Renal cortex interstitium (tissue), 11 donors: ENCODE measurements around the gene ADAMTS4. TPM values are rescaled to one million over a fixed set of nuclear protein-coding genes. Genes with fewer than 3 reads are reported as not detected.

Experiments used
- DNase-seq, 11 donors: peaks; one replicate each; pipeline ENCODE4 v3.0.0-alpha.2; 2013; ENCODE audit warnings: low read depth in 9 of 11, low spot score in 4 of 11; ENCODE audit errors: extremely low read depth in 1 of 11
- polyA plus RNA-seq, 3 donors: library from polyadenylated mRNA; unstranded; fragments of 120-200 nt; gene quantifications; one replicate each; pipeline ENCODE4 v1.2.1, GENCODE V29; 2013; ENCODE audit not compliant: insufficient read length in 3 of 3

ADAMTS4 gene
- polyA plus RNA-seq, 3 donors: 0.60 to 1.1 (median 0.78) TPM

GRCh38 chr1:161180639-161181038, 18.2 kb downstream of the ADAMTS4 start:
- DNase-seq: no peak

GRCh38 chr1:161179698-161180097, 19.2 kb downstream of the ADAMTS4 start:
- DNase-seq: no peak

GRCh38 chr1:161177936-161178244, 21.0 kb downstream of the ADAMTS4 start:
- DNase-seq: no peak

- peak in 7 of 11 donors; percentile 77 to 86 (median 81) for DNase-seq
Measured at GRCh38 chr1:161177112-161177935, 21.5 kb downstream of the ADAMTS4 start, which contains the start of gene B4GALT3. B4GALT3 (minus strand) TSS chr1:161177507; CDS start chr1:161176060, 1,447 bp downstream.

GRCh38 chr1:161176468-161177111, 22.3 kb downstream of the ADAMTS4 start:
- DNase-seq: no peak

GRCh38 chr1:161175771-161176453, 22.9 kb downstream of the ADAMTS4 start:
- DNase-seq: no peak

- no peak for DNase-seq
Measured at GRCh38 chr1:161174911-161175310, 23.9 kb downstream of the ADAMTS4 start.

- no peak for DNase-seq
Measured at GRCh38 chr1:161173711-161174110, 25.1 kb downstream of the ADAMTS4 start.

- DNase-seq: no peak
Measured at GRCh38 chr1:161172776-161173376, 26.0 kb downstream of the ADAMTS4 start.

- no peak for DNase-seq
Measured at GRCh38 chr1:161172349-161172748, 26.5 kb downstream of the ADAMTS4 start.

- DNase-seq: no peak
Measured at GRCh38 chr1:161171696-161172095, 27.2 kb downstream of the ADAMTS4 start.

GRCh38 chr1:161171191-161171590, 27.7 kb downstream of the ADAMTS4 start:
- no peak for DNase-seq

- no peak for DNase-seq
Measured at GRCh38 chr1:161168906-161169305, 29.9 kb downstream of the ADAMTS4 start.

- no peak for DNase-seq
Measured at GRCh38 chr1:161166669-161167548, 31.9 kb downstream of the ADAMTS4 start.

GRCh38 chr1:161165742-161166668, 32.8 kb downstream of the ADAMTS4 start, which contains the start of gene PPOX:
PPOX (plus strand) TSS chr1:161166426; CDS start chr1:161166848, 422 bp downstream.
- DNase-seq: peak; percentile 91 to 98 (median 95)

GRCh38 chr1:161164901-161165610, 33.8 kb downstream of the ADAMTS4 start:
- no peak for DNase-seq

GRCh38 chr1:161163793-161164192, 35.1 kb downstream of the ADAMTS4 start:
- DNase-seq: no peak
